GM19324 (cell line): Measurements from ENCODE around the gene SPDYE16.
"Not testable (repeated sequence)": the region's sequence is repeated elsewhere in the genome, so short reads cannot be mapped to it uniquely, and the experiment has no call there.

ENCODE experiments used
- ATAC-seq: cut with Tn5 transposase; IDR thresholded peaks from one replicate; pipeline ENCODE4 v1.9.1; 2021; ENCODE audit warnings: mild to moderate bottlenecking, moderate library complexity; ENCODE audit not compliant: unreplicated experiment, low FRiP score

SPDYE16 gene, protein sequence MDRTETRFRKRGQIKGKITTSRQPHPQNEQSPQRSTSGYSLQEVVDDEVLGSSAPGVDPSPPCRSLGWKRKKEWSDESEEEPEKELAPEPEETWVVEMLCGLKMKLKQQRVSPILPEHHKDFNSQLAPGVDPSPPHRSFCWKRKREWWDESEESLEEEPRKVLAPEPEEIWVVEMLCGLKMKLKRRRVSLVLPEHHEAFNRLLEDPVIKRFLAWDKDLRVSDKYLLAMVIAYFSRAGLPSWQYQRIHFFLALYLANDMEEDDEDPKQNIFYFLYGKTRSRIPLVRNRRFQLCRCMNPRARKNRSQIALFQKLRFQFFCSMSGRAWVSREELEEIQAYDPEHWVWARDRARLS

GRCh38 chr7:76543197-76543596, at the start of gene SPDYE16:
Gene SPDYE16, minus strand, starts transcription at chr7:76543297. Its CDS starts 1,838 bp downstream, at chr7:76541459.
- ATAC-seq, result not testable (repeated sequence)

- ATAC-seq, result not testable (repeated sequence)
Observed at GRCh38 chr7:76592694-76593093, 49.6 kb upstream of the SPDYE16 start.

DNA sequence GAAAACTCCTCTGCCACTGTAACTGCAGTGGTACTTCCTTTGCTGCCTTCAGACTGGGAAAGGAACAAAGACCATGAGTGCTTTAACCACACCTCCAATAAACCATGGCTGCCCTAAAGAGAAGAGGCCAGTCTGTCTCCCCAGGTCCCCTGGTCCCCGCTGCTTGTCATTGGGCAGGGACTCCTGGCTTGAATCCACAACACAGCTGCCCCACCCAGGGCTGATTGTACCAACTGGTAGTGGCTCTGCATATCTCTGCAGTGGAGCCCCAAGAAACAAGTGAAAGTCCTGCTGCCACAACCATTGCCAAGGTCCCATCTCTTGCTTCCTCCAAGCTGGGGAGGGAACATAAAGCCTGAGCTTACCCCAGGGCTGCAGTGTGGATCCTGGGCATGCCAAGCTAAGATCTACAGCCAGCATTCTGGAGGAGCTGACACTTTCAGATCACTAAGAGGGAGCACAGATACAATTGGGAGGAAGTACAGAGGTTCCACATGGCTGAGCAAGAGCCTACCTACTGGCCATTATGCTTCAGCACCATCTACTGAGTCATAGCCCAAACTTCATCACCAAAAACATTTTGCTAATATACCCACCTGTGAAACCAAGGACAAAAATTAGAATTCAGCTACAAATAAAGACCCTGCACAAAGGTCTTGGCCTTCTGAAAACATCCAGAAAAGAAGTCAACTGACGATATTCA, 48.7 kb upstream of the SPDYE16 start:
- peak; percentile 73 for ATAC-seq

DNA sequence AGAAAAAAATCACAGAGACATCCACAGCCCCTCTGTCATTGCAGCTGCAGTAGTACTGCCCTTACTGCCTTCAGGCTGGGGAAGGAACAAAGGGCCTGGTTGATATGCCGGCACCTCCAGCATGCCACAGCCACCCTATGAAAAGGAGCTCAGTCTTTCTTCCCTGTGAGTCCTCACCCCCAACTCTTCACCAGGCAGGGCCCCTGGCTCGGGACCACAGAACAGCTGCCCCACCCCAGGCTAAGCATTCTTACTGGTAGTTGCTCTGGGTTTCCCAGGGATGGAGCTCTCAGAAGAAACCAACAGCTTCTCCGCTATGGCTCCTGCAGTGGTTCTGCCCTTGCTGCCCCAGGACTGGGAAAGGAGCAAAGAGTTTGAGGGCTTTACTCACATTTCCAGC, 47.9 kb upstream of the SPDYE16 start:
- ATAC-seq, result not testable (repeated sequence)

DNA sequence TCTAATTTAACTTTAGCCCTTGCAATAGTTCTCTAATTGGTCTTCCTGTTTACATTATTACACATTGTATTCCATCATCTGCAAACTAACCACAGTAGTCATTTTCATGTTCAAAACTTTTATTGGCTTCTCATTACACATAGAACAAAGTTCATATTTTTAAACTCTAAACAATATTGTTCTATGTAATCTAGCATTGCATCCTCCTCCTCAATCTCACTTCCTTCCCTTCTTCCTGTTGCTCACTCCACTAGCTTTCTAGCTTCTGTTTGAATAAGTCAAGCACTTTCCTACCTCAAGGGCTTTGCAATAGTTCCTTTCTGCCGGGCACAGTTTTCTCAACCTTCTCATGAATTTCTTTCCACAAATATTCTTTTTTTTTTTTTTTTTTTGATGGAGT, 45.5 kb upstream of the SPDYE16 start:
- ATAC-seq, result not testable (repeated sequence)

DNA sequence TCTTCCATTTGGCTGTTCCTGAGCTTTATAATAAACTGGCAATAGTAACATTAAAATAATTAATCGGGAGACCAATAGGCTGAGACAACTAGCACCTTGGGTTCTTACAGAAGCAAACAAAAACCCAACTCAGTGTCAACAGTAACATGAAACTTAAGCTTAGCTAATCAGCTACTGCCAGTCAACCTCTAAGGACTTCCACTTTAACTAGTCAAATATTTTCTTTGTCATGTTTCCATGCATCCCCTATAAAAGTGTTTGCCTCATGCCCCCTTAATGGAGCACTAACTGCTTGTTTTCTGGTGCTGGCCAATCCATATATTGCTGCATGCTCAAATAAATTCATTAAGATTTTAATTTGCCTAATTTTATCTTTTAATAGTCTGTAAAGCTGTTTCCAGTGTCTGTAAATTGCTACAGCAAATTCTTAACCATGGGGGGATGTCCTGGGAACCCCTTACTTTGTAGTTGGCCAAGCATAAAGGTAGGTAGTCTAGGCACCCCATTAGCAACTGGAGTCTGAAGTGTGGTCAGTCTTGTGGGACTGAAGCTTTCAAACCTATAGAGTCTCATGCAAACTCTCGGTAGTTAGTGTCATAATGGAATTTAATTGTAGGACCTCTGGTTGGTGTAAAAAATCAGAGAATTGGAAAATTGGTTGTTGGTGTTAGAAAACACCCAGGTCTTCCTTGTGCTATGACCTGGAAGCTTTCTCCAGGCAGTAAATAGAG, 43.7 kb upstream of the SPDYE16 start:
- ATAC-seq, result not testable (repeated sequence)

DNA sequence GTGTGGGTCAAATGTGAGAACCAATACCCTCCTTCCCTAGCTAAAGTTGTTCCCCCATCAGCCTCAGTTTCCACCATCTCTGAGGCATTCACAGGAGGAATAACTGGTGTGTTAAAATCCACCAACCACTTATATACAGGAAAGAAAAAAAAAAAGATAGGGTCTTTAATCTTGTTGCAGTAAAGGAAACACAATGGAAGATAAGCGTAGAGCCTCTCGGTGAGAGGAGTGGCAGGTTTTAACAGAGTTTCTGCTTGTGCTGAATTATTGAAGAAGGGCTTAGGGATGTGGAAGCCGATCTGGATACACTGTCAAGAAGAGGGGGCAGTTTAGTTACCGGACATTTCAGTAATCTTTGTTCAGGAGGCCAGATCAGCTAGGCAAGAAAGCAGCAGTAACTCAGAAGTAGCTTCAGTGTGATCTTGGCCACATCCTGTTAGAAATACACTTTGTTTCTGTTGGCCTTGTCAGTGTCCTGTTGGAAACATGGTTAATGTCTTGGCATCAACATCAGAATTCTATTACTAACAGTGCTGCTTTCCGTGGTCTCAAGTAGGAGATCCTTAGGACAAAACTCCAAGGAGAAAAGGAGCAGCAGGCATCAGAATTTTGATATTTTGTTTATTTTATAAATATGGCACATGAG, 40.7 kb upstream of the SPDYE16 start:
- not testable (repeated sequence) for ATAC-seq

DNA sequence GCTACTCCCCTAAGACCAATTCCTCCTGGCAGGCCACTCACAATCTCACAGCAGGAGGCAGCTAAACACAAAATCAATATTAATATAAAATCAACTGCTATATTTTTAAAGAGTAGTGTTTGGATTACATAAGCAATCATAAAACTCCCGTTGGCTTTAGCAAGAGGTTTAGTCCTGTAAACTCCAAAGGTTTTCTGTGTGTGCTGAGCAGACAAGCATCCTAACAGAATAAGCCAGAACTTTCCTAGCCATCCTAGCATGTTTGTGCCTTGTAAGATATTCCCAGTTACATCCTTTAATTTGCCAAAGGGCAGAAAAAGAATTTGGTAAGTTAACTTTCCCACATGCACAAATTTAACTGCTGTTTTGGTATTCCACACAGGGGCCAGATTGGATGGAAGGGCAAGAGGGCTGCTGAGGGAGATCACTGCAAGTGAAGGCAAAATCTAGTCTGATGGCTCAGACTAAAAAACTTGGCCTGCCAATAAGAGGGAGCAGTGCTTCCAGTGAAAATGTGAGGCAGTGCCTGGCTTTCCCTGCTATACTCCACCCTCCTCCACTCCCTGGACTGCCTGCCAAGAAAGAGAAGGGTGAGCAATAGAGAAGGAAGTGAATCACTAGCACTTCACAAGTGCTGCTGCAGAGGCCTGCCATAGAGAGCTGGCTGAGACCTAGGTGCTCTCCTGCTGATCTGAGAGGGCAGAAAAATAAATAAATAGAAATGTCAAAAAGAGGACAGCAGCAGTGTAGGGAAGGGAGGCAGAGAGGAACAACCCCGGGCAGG, 39.9 kb upstream of the SPDYE16 start:
- not testable (repeated sequence) for ATAC-seq

DNA sequence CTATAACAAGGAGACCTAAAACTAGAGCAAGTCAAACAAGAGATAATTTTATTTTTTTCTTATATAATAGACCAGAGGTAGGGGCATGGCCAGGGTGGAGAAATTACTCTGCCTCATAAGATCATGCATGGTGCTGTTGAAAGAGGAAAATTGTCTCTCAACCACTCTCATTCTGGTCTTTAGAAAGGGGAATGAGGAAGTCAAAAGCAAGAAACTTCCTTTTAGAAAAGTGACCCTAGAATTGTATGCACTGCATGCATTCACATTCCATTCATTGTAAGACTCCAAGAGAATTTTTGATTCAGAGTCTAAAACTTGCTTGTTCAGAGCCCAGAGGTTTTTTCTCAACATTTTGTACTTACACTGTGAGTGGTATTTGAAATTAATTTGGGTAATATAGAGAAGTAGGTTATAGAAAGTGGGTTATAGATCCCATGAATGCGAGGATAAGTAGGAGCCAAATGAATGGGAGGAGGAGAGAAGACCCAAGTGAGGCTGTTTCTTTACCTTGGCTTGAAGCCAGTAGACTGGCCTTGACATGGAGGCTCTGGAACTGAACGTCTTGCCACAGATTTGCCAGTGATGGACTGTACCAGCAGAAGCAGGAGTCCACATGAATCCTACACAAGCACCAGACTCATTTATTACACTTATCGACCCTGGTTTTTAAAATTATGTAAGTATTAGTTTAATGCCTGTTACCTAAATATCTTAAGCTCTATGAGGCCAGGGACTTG, 33.0 kb upstream of the SPDYE16 start:
- not testable (repeated sequence) for ATAC-seq

GRCh38 chr7:76575431-76575830, 32.3 kb upstream of the SPDYE16 start:
- not testable (repeated sequence) for ATAC-seq

DNA sequence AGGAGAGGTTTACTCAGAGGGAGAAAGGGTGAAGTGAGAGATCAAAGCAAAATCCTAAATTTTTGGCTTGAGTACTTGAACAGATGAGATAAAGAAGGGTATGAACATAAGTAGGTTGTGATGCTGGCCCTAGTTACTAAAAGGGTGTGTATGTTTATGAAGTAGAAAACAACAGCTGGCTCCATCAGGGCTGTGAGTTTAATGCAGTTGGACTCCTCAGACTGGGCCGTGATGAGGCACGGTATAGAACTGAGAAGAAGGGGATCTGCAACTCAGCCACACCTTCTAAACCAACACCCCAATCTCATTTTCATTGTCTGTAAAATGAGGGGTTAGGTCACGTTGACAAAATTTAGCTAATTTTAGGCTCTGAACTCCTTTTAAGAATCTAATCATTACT, 29.2 kb upstream of the SPDYE16 start:
- not testable (repeated sequence) for ATAC-seq

DNA sequence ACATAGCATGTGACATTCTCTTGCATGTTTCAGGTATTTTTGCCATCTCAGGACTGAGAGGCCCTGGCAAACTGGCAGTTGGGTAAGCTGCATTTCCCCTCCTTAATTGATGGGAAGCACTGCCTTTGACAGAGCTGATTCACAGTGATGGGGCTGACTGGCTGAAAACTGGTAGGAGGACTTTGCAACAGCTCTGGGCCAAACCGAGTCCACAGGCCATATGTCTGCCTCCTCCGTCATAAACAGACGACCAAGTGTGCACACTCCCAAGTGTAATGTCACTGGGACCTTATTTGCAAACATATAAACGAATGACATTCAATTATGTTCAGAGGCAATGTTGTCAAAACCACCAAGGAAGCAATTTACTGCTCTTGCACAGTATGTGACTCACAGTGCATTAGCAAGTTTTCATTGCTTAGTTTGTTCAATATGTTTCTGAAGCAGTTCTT, 27.3 kb upstream of the SPDYE16 start:
- ATAC-seq, result not testable (repeated sequence)

GRCh38 chr7:76568742-76569141, 25.6 kb upstream of the SPDYE16 start:
- not testable (repeated sequence) for ATAC-seq

- ATAC-seq, result not testable (repeated sequence)
Observed at GRCh38 chr7:76567753-76568152, 24.7 kb upstream of the SPDYE16 start.

- not testable (repeated sequence) for ATAC-seq
Observed at GRCh38 chr7:76567311-76567710, 24.2 kb upstream of the SPDYE16 start.

- not testable (repeated sequence) for ATAC-seq
Observed at GRCh38 chr7:76565001-76565400, 21.9 kb upstream of the SPDYE16 start.

GRCh38 chr7:76561342-76561741, 18.2 kb upstream of the SPDYE16 start:
- not testable (repeated sequence) for ATAC-seq

GRCh38 chr7:76560157-76560556, 17.1 kb upstream of the SPDYE16 start:
- ATAC-seq, result not testable (repeated sequence)

DNA sequence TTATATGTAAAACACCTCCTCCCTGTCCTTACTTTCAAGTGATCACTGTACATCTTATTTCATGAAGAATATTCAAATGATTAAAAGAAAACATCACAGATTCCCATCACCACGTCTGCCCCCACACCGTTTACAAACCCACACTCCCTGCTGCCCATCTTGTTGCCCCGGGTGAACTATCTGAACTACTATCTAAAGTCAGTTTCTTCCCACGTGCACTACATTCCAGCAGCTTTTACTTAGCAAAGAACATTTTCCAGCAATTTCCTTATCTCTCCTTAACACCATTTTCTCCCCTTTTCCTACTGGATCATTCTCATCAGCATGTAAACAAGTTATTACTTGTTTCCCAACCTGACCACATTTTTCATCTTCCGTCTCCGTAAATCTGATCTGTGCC, 16.6 kb upstream of the SPDYE16 start:
- ATAC-seq, result not testable (repeated sequence)
